ENCODE data around the gene SNAPC4.

The SNAPC4 gene

DNA sequence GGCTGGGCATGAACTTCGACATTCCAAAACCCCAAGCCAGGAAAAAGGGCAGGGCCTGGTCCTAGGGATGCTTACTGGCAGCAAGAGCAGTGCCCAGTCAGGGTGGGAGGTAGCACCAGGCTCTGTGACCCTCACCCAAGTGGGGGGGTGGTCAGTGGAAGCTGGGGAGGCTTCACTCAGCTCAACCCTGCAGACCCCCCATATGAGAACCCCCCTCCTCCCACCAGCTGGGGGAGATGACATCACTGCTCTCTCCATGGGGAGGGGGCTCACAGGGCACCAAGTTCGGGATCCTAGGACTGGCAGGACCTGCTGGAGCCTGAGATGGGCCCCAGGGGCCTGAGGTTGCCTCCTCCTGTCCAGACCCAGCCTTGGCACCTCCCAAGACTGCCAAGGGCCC lies 41.1 kb downstream of the SNAPC4 start:
- no peak for DNase-seq (ENCODE audit: low spot score)
- in situ Hi-C loops (cut with MboI; ENCODE audit: low pct_unique_long_range_greater_than_20kb, low sequenced_read_pairs, unreplicated experiment), result no loop called here
- TF ChIP-seq, protein P1, sequence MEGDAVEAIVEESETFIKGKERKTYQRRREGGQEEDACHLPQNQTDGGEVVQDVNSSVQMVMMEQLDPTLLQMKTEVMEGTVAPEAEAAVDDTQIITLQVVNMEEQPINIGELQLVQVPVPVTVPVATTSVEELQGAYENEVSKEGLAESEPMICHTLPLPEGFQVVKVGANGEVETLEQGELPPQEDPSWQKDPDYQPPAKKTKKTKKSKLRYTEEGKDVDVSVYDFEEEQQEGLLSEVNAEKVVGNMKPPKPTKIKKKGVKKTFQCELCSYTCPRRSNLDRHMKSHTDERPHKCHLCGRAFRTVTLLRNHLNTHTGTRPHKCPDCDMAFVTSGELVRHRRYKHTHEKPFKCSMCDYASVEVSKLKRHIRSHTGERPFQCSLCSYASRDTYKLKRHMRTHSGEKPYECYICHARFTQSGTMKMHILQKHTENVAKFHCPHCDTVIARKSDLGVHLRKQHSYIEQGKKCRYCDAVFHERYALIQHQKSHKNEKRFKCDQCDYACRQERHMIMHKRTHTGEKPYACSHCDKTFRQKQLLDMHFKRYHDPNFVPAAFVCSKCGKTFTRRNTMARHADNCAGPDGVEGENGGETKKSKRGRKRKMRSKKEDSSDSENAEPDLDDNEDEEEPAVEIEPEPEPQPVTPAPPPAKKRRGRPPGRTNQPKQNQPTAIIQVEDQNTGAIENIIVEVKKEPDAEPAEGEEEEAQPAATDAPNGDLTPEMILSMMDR (IDR thresholded peaks at IDR 0.05; ENCODE audit: extremely low read depth, insufficient read depth, missing control alignments), result no peak

- TF ChIP-seq, protein P1 (IDR thresholded peaks at IDR 0.05; ENCODE audit: extremely low read depth, insufficient read depth, missing control alignments), result no peak
- DNase-seq (ENCODE audit: low spot score), result no peak
- in situ Hi-C loops (cut with MboI; ENCODE audit: low pct_unique_long_range_greater_than_20kb, low sequenced_read_pairs, unreplicated experiment), result no loop called here
Measured at GRCh38 chr9:136358016-136358415, 42.0 kb downstream of the SNAPC4 start.

GRCh38 chr9:136357202-136357725 lies 42.7 kb downstream of the SNAPC4 start:
- TF ChIP-seq, protein P1 (IDR thresholded peaks at IDR 0.05; ENCODE audit: extremely low read depth, insufficient read depth, missing control alignments), result no peak
- DNase-seq (ENCODE audit: low spot score), result no peak

GRCh38 chr9:136355616-136356557 lies 44.1 kb downstream of the SNAPC4 start:
- in situ Hi-C loops (cut with MboI; ENCODE audit: low pct_unique_long_range_greater_than_20kb, low sequenced_read_pairs, unreplicated experiment), result no loop called here
- DNase-seq (ENCODE audit: low spot score), result no peak
- TF ChIP-seq, protein P1 (IDR thresholded peaks at IDR 0.05; ENCODE audit: extremely low read depth, insufficient read depth, missing control alignments), result no peak

More at GRCh38 chr9:136357202-136357725, 42.7 kb downstream of the SNAPC4 start:
- in situ Hi-C loops (cut with MboI; ENCODE audit: low pct_unique_long_range_greater_than_20kb, low sequenced_read_pairs, unreplicated experiment), result no loop called here

- TF ChIP-seq, protein P1 (IDR thresholded peaks at IDR 0.05; ENCODE audit: extremely low read depth, insufficient read depth, missing control alignments), result no peak
- in situ Hi-C loops (cut with MboI; ENCODE audit: low pct_unique_long_range_greater_than_20kb, low sequenced_read_pairs, unreplicated experiment), result no loop called here
- no peak for DNase-seq (ENCODE audit: low spot score)
Measured at GRCh38 chr9:136354592-136355085, 45.3 kb downstream of the SNAPC4 start.

DNA sequence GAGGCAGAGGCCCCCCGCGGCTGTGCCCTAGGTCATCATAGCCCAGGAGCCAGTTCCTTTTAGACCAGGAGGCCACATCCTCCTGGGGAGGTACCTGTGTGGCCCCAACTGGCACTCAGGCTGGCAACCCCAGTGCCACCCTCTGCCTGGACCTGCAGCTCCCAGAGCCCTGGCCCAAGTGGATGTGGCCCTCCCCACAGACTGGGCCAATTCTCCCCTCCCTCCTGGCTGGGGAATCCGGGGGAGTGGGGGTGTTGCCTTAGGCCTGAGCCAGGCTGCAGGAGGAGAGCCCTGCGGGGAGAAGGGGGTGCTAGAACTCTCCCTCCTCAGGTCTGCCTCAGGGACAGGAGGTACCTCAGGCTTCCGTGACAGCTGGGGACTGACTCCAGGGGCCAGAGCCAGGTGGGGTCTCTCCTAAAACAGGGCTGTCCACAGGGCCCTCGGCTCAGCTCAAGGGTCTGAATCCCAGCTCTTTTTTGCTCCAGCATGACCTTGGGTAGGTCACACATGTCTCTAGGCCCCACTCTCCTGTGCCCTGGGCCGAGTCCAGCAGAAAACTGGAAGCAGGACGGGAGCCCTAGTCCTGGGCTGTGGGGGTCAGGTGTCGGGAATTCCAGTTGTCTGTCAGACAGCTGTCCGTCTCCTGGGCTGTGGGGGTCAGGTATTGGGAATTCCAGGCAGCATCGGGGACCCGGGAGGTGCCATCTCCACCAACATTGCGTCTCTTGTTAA lies 46.0 kb downstream of the SNAPC4 start:
- in situ Hi-C loops (cut with MboI; ENCODE audit: low pct_unique_long_range_greater_than_20kb, low sequenced_read_pairs, unreplicated experiment), result no loop called here
- DNase-seq (ENCODE audit: low spot score), result no peak
- TF ChIP-seq, protein P1 (IDR thresholded peaks at IDR 0.05; ENCODE audit: extremely low read depth, insufficient read depth, missing control alignments), result no peak

Data from GM13977 (cell line).